ENCODE results near the gene ADGRG3. TPM values are rescaled to one million over a fixed set of nuclear protein-coding genes. Genes with fewer than 3 reads are reported as not detected.
A peak's percentile ranks its signal among the peaks of the same experiment; 100 is the strongest.

Gene ADGRG3
- total RNA-seq, 4 donors from 2014 or later: 2.3 to 17.7 (median 4.4) TPM

DNA sequence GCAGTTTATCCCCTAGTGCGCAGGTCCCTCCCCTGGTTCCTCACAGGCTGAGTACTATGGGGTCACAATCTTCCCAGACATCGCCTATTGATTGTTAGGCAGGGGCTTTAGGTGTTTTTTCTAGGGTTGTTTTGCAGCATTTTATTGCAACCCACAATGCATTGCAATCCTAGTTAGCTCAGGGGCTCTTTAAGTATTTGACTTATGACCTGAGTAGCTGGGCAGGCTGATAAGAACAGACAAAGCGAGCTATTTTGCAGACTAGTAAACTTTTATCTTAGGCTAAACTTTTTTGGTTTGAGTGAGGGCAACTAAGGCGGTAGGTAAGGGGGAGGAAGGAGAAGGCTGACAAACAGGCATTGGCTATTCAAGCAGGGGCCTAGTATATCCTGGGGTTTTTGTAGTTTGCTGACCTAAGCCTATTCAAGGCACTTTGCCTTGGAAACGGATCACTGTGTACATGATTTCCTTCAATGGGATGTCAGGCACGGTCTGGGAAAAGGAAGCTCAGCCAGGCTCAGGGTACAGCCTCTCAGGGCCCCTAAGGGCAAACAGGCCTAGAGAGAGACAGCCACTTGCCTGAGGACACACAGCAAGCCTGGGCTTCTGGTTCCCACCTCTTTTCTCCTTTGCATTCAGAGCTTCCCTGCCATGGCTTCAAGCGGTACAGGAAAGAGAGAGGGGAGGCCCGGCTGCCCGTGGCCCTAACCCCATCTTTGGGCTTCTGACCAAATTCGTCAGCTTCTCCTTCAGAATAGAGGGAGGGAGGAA is 32.9 kb downstream of the ADGRG3 start:
- ATAC-seq (ENCODE audit: low FRiP score) (no peak), DNase-seq (ENCODE audit: low spot score) (no peak)
- TF ChIP-seq, protein P1, sequence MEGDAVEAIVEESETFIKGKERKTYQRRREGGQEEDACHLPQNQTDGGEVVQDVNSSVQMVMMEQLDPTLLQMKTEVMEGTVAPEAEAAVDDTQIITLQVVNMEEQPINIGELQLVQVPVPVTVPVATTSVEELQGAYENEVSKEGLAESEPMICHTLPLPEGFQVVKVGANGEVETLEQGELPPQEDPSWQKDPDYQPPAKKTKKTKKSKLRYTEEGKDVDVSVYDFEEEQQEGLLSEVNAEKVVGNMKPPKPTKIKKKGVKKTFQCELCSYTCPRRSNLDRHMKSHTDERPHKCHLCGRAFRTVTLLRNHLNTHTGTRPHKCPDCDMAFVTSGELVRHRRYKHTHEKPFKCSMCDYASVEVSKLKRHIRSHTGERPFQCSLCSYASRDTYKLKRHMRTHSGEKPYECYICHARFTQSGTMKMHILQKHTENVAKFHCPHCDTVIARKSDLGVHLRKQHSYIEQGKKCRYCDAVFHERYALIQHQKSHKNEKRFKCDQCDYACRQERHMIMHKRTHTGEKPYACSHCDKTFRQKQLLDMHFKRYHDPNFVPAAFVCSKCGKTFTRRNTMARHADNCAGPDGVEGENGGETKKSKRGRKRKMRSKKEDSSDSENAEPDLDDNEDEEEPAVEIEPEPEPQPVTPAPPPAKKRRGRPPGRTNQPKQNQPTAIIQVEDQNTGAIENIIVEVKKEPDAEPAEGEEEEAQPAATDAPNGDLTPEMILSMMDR (IDR thresholded peaks at IDR 0.05): no peak

GRCh38 chr16:57701759-57702371 is 33.8 kb downstream of the ADGRG3 start:
- TF ChIP-seq, protein P1 (IDR thresholded peaks at IDR 0.05): no peak
- DNase-seq (ENCODE audit: low spot score) (no peak), ATAC-seq (ENCODE audit: low FRiP score) (peak; percentile 79)

- DNase-seq (ENCODE audit: low spot score) (no peak), ATAC-seq (ENCODE audit: low FRiP score) (no peak)
- TF ChIP-seq, protein P1 (IDR thresholded peaks at IDR 0.05): no peak
These were observed 35.4 kb downstream of the ADGRG3 start for GRCh38 chr16:57703416-57704010.

- TF ChIP-seq, protein P1 (IDR thresholded peaks at IDR 0.05): no peak
- DNase-seq (ENCODE audit: low spot score) (no peak), ATAC-seq (ENCODE audit: low FRiP score) (no peak)
These were observed 36.2 kb downstream of the ADGRG3 start for GRCh38 chr16:57704011-57704904.

GRCh38 chr16:57704905-57705852 is 37.1 kb downstream of the ADGRG3 start:
- TF ChIP-seq, protein P1 (IDR thresholded peaks at IDR 0.05): no peak
- ATAC-seq (ENCODE audit: low FRiP score): no peak
- no peak for DNase-seq (ENCODE audit: low spot score)

DNA sequence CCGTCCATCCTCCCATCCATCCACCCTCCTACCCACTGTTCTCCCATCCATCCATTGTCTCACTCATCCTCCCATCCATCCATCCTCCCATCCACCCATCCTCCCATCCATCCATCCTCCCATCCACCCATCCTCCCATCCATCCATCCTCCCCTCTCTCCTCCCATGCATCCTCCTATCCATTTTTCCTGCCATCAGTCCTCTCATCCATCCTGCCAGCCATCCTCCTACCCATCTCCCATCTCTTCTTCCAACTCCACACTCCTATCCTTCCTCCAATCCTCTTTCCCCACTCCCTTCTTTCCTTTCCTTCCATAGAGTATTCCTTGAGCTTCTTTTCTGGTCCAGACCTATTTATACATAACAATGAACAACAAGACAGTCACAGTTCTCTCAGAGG is 38.6 kb downstream of the ADGRG3 start:
- no peak for DNase-seq (ENCODE audit: low spot score)
- TF ChIP-seq, protein P1 (IDR thresholded peaks at IDR 0.05): no peak
- ATAC-seq (ENCODE audit: low FRiP score): no peak
